ENCODE measurements around the gene ENTPD8. TPM values are rescaled to one million over a fixed set of nuclear protein-coding genes. Genes with fewer than 3 reads are reported as not detected.

Gene ENTPD8
- total RNA-seq, 1 experiment from 2014 or later: not detected

DNA sequence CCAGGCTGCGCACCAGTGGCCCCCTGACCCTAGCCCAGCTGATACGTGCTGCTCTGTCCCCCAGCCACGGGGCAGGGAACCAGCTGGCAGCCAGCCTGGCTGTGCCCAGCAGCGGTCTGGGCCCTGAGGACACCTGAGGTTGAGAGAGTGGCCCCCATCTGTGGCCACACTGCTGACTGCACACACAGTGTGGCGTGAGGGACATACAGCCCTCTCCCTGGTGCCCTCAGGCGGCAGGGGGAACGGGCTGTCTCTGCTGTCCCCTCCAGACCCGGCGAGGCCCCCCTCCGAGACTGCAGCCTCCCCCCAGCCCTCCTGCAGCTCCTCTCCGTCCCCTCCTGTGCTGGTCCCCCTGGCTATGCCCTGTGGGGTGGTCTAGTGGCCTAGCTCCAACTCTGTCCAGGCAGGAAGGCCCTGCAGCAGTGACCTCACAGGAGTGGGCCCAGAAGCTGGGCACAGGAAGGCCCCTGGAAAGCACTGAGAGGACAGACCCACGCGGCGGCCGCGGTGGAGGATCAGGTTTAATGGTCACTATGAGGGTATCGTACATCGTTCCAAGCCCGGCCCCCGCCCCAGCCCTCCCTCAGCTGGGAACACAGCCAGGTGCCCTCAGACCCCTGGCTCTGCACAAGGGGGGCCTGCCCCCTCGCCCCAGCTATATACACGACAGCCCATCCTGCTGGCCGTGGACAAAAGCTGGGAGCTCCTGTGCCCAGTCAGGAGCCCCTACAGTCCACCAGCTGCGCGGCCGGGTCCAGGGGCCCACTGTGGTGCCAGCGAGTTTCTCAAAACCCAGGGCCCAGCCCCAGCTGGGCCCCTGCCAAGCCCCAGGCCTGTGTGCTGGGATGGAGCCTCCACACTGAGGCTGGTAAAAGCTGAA is 6.8 kb upstream of the ENTPD8 start:
- DNase-seq (ENCODE audit: low read depth): no peak

DNA sequence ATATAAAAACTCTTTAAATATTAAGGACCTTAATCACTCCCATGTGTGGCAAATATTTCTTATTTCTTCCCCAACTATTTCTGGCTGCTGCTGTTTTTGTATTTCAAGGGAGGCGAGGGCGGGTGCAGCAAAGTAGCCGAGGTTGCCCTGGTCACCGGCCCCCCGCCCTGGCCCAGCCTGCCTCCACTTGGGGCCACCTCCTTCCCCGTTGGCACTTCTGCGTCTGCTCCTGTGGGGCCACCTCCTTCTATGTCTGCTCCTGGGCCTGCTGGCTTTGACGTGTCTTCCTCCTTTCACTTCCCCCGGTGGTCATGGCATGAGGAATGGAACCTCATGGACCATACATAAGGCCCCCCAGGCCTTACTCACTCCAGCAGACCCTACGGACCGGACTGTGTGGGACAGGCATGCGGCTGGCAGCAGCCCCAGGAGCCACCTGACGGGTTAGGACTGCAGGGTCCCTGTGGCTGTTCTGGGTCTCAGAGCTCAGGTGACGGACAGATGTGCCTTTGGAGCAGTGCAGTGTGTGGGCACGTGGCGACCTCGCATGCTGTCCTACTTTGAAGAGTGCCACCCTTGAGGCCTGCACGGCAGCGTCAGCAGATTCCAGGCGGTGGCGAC is 5.8 kb upstream of the ENTPD8 start:
- no peak for DNase-seq (ENCODE audit: low read depth)

DNA sequence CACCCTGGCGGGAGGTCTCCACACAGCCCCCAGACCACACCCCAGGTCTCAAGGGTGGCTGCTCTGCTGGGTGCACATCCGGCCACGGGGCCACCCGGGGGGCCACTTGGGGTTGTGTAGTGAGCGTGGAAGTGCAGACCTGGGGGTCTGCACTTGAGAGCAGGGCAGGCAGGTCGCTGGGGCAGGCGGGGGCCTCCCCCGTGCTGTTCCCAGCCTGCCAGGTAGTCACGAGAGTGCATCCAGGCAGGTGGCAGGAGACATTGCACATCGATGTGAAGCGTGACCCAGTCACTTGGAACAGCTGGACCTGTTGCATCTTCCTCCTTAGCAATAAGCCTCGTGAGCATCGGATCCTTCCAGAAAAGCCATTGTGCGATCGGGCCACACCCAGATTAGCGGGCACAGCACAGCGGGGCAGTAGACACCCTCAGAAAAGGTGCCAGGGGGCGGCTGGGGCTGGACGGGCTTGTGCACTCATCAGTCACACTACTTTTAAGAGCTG is 4.8 kb upstream of the ENTPD8 start:
- no peak for DNase-seq (ENCODE audit: low read depth)

DNA sequence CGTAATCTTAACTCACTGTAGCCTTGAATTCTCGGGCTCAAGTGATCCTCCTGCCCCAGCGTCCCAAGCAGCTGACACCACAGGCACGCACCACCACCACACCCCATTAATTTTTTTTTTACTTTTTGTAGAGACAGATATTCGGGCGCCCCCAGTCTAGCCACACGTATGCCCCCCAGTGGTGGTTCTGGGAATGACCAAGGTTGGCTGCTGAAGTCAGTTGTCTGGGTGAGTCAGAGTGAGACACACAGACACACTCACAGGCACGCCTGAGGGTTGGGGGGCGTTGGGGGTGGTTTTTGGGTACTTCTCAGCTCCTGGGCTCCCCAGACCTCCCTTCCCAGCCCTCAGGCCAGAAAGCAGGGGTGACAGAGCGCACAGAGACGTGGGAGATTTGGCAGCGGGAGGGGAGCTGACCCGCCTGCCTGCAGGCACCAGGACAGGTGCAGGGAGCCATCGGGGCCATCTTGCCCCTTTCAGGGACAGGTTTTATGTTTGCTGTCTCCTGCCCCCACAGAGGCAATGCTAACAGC is 4.2 kb upstream of the ENTPD8 start:
- peak; percentile 80 for DNase-seq (ENCODE audit: low read depth)

DNA sequence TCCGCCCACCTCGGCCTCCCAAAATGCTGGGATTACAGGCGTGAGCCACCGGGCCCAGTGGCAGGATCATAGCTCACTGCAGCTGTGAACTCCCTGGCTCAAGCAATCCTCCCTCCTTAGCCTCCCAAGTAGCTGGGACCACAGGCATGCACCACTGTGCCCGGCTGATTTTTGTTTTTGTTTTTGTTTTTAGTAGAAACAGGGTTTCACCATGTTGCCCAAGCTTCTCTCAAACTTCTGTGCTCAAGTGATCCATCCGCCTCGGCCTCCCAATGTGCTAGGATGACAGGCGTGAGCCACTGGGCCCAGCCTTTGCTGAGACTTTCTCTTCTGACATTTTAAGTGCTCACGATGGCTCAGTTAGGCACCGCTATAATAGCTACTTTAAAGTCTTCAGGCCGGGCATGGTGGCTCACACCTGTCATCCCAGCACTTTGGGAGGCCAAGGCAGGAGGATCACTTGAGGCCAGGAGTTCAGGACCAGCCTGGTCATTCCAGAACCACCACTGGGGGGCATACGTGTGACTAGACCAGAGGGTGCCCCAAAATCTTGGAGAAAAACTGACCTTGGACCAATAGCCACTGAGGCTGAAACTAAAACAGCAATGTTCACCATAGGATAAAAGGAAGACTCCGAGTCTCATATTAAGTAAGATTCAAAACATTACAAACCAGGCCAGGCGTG is 3.1 kb upstream of the ENTPD8 start:
- DNase-seq (ENCODE audit: low read depth): no peak

DNA sequence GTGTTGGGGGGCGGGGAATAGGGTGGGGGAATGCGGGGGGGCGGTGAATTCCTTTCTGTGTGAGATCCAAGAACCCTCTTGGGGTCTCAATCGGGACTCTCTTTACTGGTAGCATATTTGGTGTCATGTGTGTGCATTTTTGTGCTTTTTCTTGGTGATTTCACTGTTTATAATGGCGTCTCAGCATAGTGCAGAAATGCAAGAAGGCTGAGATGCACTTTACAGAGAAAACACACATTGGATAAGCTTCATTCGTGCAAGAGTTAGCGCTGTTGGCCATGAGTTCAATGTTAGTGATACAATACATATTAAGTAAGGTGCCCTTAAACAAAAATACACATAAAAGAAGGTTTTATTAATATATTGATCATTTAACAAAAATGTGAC is 771 bp upstream of the ENTPD8 start:
- no peak for DNase-seq (ENCODE audit: low read depth)

DNA sequence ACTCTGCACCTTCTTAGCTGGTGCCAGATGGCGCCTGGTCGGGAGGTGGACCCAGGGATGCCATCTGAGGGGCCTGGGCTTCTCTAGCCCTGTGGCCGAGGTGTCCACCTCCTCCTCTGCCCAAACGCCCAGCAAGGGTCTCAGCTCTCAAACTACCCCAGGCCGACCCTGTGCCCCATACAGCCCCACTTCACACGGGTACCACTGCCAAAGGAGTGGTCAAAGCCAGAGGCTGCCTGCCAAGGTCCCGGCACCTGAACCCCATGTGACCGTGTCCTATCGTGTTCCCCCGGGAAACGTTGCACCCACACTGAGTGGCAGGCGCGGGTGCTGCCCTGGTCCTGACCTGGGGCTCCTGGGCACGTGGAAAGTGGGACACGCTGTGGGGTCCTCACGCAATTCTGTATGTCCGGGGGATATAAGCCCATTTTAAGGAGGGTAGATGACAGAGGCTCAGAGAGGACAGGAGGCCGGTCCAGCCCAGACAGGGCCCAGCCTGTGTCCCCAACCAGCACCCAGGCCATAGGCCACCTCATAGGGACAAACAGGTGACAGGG is 1.9 kb downstream of the ENTPD8 start:
- DNase-seq (ENCODE audit: low read depth): no peak

DNA sequence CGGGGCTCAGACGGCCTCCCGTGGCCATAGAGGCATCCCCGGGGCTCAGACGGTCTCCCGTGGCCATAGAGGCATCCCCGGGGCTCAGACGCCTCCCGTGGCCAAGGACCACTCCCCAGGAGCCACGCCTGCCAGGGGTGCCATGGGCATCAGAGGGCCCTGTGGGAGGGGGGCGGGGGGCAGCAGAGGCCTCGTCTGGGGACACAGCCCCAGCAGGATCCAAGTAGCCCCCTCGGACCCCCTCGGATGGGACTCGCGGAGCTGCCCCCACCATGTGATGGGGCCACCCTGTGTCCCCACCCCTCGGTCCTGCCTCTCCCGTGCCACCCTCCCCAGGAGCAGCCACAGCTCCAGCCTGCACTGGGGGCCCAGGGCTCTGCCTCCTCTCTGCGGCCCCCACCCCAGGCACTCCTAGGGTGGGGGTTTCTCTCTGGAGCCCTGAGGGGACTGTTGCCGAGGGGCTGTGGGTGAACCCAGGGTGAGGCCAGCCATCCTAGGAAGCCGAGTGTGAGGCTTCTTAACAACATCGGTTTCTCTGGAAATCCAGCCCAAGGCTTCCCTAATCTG is 2.5 kb downstream of the ENTPD8 start:
- no peak for DNase-seq (ENCODE audit: low read depth)

DNA sequence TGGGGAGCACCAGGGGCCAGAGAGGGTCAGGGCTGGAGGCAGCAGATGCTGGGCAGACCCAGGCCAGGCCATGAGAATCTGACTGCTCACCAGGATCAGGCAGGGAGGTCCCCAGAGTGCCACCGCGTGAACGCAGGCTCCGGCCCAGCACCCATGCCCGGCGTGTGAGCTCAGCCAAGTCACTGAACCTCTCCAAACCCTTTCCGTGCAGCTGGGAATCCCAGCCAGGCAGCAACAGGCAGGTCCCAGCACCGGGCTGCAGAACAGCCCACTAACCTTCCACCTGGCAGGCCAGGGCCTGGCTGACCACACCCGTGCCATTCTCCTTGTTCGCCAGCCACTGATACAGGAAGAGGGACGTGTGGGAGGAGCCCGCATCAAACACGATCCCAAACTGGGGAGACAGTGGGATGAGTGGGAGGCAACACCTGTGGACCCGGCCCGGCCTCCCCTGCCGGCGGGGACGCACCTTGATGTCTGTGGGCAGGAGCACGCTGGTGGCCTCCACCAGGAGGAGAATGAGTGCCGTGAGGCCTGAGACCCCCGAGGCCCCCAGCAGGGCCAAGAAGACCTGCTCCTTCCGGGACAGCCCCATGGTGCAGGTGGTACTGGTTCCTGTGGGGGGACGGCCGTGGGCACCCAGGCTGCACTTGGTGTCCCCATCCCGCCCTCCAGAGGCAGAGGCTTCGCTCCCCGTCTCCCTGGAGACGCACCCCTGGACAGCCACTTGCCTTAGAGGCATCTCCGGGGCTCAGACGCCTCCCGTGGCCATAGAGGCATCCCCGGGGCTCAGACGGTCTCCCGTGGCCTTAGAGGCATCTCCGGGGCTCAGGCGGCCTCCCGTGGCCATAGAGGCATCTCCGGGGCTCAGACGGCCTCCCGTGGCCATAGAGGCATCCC is 3.2 kb downstream of the ENTPD8 start:
- no peak for DNase-seq (ENCODE audit: low read depth)

DNA sequence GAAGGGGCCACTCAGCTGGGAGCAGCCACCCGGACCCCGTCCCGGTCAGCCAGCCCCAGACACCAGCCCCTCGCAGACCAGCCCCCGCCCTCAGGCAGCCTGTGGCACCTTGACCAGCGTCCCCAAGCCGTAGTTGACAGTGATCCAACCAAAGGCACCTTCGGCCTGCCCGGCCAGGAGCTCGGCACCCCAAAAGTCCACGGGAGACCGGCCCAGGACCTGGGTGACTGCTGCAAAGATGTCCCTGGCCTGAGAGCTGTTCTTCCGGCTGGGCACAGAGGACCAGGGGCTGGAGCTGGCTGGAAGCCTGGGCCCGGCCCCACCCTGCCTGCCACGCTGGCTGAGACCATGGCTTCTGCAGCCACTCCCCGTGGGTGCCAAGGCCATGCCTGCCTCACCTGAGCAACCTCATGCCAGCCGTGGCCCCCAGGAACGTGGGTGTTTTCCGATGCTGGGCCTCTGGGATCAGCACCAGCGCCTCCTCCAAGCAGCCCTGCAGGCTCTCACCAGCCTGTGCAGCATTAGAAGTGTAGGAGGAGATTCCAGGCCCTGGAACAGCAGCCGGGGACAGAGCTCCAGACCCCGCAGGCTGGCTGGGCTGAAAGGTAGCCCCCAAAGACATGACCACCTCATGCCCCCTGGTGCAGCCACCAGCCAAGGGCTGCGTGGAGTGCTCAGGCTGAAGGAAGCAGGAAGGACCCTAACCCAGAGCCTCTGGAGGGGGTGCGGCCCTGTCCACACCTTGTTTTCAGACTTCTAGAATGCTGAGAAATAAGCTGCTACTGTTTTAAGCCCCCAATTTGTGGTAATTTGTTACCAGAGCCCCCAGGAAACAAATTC is 4.2 kb downstream of the ENTPD8 start:
- DNase-seq (ENCODE audit: low read depth): no peak

DNA sequence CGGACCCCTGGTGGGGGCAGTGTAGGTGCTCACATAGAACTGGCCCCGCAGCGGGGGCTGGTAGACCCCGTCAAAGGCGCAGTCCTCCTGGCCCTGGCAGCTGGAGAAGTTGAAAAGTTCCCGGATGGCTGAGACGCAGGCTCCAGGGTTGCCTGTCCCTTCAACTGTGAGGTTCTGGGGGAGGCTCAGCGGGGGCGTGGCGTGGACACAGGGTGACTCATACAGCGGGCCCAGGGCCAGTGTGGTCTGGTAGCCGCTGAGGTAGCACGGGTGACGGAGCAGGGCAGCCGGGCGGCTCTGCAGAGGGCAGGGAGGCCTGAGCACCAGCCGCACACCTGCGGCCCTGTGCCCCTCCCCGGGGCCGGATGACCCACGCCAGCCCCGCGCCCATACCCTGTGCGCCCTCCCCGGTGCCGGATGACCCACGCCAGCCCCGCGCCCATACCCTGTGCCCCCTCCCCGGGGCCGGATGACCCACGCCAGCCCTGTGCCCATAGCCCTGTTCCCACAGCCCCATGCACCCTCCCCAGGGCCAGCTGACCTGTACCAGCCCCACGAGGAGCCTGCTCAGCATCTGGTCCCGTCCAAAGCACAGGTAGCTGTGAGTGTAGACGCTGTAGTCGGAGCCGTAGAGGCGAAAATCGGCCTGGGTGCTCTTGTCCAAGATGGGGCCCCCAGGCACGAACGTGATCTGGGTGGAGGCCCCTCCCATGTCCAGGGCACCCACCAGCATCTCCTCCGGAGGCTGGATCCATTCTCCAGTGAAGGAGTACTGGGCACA is 5.0 kb downstream of the ENTPD8 start:
- DNase-seq (ENCODE audit: low read depth): peak; percentile 91

DNA sequence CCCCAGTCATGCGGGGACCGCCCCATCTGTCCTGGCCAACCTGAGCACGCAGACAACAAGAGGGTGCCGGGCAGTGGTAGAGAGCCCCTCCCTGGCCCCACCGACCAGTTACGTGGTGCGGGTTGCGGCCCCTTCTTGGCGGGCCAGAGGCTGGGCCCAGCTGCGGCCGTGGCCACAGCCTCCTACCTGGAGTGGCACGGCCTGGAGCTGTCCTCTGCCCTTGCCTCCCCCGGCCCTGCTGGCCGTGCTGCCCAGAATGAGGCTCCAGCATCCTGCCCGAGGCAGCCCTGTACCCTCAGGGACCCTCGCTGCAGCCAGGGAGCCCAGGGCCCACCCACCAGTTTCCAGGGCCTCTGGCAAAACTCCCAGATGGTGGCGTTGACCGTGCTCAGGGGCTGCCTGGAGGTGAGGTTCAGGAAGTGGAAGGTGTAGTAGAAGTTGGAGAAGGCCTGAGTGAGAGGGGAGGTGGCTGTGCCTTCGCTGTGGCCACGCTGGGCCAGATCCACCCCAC is 5.7 kb downstream of the ENTPD8 start:
- DNase-seq (ENCODE audit: low read depth): no peak

DNA sequence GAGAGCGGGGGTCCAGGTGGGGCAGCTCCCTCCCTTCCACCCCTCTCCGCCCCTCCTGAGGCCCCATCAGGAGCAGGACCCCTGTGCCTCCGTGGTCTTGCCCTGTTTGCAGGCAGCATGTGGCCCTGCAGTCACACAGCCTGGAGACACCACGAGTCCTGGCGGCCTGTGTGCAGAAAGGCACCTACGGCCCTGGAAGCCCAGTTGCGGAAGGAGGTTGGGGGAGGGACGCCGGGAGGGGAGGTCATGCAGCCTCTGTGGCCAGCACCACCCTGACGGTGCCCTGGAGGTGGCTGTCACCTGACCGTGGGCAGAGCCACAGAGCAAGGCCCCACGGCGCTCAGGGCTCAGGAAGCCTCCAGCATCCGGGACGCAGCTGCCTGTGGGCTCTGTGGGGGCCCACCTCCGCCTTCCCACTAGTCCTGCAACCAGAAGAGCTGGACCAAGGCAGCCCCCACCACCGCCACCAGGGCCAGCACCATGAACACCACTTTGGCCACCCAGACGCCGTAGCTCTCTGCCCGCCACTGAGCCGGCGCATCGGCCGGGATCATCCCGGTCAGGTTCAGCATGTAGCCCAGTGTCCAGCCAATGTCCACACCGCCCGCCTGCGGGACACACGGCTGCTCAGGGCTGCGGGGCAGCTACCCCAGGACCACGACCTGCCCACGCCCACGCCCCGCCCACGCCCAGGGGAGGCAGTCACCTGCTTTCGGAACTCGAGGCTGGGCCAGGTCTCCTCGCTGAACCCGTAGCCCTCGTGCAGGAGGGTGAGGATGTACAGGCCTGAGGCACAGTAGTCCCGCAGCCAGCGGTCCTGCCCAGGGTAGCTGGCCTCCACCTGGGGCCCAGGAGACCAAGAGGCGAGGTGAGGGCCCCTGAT is 6.4 kb downstream of the ENTPD8 start:
- no peak for DNase-seq (ENCODE audit: low read depth)

DNA sequence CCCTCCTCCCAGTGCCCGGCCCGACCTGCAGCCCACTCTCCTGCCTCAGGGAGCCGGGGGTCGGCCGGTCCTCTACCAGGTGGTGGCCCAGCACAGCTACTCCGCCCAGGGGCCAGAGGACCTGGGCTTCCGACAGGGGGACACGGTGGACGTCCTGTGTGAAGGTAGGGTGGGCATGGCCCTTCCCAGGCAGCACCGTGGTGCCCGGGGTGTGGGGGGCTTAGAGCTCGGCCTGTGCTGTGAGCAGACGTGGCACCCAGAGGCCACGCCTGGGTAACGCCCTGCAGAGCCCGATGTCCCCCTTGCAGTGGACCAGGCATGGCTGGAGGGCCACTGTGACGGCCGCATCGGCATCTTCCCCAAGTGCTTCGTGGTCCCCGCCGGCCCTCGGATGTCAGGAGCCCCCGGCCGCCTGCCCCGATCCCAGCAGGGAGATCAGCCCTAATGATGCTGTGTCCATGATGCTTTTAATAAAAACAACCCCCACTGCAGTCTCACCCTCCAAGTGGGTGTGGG is 7.2 kb downstream of the ENTPD8 start:
- DNase-seq (ENCODE audit: low read depth): no peak

DNA sequence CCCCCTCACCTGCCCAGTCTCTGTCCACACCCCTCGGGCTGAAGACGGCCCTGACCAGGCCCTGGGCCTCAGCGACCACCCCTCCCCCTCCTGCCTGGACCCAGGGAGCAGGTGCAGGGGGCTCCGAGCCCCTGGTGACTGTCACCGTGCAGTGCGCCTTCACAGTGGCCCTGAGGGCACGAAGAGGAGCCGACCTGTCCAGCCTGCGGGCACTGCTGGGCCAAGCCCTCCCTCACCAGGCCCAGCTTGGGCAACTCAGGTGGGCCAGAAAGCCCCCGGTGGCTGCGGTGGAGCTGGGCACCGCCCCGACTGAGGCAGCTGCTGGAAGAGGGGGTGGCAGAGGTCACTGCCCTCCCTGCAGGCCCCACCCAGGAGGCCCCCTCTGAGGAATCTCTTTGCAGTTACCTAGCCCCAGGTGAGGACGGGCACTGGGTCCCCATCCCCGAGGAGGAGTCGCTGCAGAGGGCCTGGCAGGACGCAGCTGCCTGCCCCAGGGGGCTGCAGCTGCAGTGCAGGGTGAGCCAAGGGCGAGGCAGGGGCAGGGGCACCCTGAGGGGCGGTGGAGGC is 7.7 kb downstream of the ENTPD8 start:
- no peak for DNase-seq (ENCODE audit: low read depth)

DNA sequence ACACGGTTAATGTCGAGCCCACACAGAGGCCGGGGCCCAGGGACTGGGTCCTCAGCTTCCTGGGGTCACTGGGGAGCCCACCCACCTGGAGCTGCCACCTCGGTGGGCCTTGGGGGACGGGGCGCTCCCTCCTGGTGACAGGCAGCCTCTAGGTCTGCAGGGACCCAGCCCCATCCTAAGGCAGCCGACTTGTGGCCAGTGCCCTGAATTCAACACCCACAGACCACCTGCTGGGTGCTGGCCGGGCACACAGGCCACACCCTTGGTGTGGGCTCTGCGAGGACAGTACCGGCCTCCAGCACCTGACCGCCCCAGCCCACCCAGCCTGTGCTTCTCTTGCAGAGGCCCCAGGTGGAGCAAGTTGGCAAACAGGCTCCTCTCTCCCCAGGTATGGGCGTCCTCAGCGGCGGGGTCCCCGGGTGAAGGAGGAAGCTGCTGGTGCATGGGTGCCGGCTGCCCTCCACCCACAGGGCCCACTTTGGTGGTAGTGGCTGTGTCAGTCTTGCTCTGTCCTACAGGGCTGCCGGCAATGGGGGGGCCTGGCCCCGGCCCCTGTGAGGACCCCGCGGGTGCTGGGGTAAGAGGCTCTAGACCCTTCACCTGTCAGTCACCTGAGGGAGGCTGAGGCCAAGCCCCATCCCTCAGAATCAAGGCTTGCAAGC is 8.3 kb downstream of the ENTPD8 start:
- no peak for DNase-seq (ENCODE audit: low read depth)
